GM12891 (cell line): ENCODE measurements around the gene FAHD2B. TPM values are rescaled to one million over a fixed set of nuclear protein-coding genes. Genes with fewer than 3 reads are reported as not detected.
"Not testable (repeated sequence)": the region's sequence is repeated elsewhere in the genome, so short reads cannot be mapped to it uniquely, and the experiment has no call there.

ENCODE experiments used
- DNase-seq: peaks from one replicate; pipeline ENCODE4 v3.0.0; 2011; ENCODE audit warnings: low spot score; ENCODE audit not compliant: insufficient read length
- FAIRE-seq: peaks from 2 replicates; lab custom pipeline; 2011; peaks lifted over from hg19 to GRCh38; lab: Jason Lieb, UNC
- PAX5 ChIP-seq: IDR thresholded peaks from 2 replicates; pipeline ENCODE4 v1.6.1; 2011; ENCODE audit warnings: low read length, moderate library complexity, mild to moderate bottlenecking; ENCODE audit not compliant: insufficient read depth, severe bottlenecking
- POLR2A ChIP-seq: IDR thresholded peaks from 2 replicates; pipeline ENCODE4 v1.6.1; 2011; ENCODE audit warnings: low read depth, low read length, control low read depth
- POLR2AphosphoS5 ChIP-seq: IDR thresholded peaks from 2 replicates; pipeline ENCODE4 v1.6.1; 2011; ENCODE audit warnings: low read depth, low read length, control low read depth
- POU2F2 ChIP-seq: IDR thresholded peaks from 2 replicates; pipeline ENCODE4 v1.6.1; 2011; ENCODE audit warnings: low read depth, mild to moderate bottlenecking, control low read depth, low read length, moderate library complexity
- SPI1 ChIP-seq: IDR thresholded peaks from 2 replicates; pipeline ENCODE4 v1.6.1; 2011; ENCODE audit warnings: low read depth, low read length, control low read depth
- TAF1 ChIP-seq: IDR thresholded peaks from 2 replicates; pipeline ENCODE4 v1.6.1; 2011; ENCODE audit warnings: low read depth, low read length, control low read depth
- polyA plus RNA-seq: library from polyadenylated mRNA; unstranded; fragments of >200 nt; gene quantifications from one replicate; pipeline ENCODE4 v1.2.1, GENCODE V29; 2012; ENCODE audit warnings: low read depth, missing spikeins, inconsistent platforms; ENCODE audit not compliant: missing spikeins

The FAHD2B gene, protein sequence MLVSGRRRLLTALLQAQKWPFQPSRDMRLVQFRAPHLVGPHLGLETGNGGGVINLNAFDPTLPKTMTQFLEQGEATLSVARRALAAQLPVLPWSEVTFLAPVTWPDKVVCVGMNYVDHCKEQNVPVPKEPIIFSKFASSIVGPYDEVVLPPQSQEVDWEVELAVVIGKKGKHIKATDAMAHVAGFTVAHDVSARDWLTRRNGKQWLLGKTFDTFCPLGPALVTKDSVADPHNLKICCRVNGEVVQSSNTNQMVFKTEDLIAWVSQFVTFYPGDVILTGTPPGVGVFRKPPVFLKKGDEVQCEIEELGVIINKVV
- 15.6 TPM for polyA plus RNA-seq

DNA sequence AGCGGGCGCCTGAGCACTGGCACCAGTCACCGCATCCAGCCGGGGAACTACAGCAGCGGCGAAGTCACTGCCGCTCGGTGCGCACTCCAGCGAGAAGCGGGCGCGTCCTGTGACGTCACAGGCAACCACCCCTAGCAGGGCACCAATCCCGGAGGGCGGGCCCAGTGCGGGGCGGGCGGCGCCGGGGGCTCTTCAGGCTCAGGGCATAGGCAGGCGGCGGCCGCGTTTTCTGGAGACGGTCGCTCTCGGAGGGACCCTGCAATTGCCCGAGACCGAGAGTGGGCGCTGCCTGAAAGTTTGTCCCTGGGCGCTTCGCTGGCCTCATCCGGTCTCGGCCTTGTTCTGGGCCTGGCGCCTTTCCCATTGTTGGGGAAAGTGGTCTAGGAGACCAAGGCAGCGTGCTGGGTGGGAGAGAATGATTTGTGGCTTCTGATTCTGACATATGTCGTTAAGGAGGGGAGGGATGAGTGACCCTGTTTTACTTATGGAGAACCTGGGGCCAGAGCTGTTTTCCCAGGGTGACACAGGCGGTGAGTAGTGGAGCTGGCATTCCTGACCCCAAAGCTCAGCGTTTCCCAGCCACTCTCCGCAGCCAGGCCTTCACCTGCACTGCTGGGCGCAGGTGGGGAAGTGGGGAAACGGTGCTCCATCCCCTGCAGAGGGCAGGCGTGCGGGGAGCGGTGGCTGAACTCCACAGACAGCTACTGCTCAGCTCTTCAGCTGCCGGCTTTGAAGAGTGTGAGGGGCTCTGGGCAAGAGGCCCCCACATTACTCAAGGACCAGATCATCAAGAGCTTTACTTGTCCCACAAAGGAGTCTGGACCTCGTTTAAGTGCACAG is at the start of gene FAHD2B:
TSS of gene FAHD2B (minus strand) at position 111 of the 840 bp plus-strand sequence. CDS start 3,176 bp downstream, outside the sequence.
- FAIRE-seq: peak; percentile 90
- DNase-seq: peak; percentile 28

DNA sequence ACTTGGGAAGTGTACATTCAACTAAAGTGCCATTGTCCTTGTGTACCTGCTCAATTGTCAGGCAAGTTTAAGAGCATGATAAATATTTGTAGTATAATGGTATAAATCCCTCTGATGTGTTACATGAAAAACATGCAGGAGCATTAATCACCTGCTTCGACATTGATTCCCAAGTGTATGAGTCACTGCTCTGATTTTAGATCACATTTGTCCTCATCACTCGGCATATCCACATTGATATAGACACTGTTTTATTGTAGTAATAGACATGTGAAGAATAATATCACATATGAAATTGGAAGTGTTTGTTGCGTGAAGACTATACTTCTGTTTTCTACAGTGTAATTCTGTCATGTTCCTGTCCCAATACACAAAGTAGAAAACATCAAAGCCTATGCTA is 49.3 kb upstream of the FAHD2B start:
- not testable (repeated sequence) for DNase-seq, FAIRE-seq

DNA sequence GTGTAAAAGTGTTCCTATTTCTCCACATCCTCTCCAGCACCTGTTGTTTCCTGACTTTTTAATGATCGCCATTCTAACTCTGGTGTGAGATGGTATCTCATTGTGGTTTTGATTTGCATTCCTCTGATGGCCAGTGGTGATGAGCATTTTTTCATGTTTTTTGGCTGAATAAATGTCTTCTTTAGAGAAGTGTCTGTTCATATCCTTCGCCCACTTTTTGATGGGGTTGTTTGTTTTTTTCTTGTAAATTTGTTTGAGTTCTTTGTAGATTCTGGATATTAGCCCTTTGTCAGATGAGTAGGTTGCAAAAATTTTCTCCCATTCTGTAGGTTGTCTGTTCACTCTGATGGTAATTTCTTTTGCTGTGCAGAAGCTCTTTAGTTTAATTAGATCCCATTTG is 34.4 kb upstream of the FAHD2B start:
- not testable (repeated sequence) for FAIRE-seq, DNase-seq

DNA sequence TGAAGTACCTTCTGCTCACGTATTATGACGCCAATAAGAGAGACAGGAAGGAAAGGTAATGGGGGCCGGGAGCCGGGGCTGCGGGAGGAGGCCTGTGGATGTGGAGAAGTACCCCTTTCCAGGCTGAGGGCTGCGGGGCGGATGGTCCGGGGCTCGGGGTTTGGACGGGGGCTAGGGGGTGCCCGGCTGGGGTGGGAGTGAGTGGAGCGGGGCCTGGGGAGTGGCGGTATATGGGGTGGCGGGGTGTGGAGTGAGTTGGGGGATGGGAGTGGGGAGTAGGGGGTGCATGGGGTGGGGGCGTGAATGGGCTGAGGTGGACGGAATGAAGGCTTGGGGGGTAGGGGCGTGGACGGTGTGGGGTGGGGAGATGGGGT is 19.2 kb upstream of the FAHD2B start:
- FAIRE-seq, DNase-seq: not testable (repeated sequence)

DNA sequence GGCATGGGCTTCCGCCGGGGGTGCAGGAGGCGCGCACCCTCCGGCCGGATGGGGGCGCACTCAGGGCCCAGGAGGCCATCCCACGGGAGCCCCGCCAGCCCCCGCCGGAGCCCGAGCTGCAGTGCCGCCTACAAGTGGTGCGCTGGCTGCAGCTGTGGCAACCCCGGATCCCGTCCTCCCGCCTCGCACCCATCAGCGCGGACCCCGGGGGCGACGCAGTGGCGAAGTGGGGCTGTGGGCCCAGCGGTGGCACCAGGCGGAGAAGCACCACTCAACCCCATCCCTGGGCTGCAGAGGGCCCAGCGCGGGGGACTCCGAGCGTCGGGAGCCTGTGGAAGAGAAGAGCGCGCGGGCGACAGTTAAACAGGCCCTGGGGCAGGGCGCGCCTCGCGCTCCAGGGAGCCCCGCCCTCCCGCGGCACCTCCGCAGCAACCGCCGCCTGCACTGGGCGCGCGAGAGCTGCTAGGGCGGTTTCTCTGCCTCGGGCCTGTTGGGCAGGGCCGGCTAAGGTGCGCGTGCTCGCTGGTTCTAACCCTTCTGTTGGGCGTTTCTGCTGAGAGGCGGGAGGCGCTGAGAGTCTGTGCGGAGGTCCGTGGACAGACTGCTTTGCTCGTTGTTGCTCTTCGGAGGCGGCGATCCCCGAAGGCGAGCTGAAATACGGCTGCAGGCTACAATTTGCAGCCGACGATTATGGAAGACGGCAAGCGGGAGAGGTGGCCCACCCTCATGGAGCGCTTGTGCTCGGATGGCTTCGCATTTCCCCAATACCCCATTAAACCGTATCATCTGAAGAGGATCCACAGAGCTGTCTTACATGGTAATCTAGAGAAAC is 18.6 kb upstream of the FAHD2B start, which contains the start of gene ANKRD36:
TSS of gene ANKRD36 (plus strand) at position 104 of the 832 bp plus-strand sequence. CDS start at position 691, 587 bp downstream.
- not testable (repeated sequence) for FAIRE-seq
- peak; percentile 42 for DNase-seq
- TF ChIP-seq POLR2AphosphoS5 (peak; percentile 30; the same call in 1 of the 2 replicates), POLR2A (0 out of 2 replicates have a peak, but pooled peaks have one; percentile 19)

DNA sequence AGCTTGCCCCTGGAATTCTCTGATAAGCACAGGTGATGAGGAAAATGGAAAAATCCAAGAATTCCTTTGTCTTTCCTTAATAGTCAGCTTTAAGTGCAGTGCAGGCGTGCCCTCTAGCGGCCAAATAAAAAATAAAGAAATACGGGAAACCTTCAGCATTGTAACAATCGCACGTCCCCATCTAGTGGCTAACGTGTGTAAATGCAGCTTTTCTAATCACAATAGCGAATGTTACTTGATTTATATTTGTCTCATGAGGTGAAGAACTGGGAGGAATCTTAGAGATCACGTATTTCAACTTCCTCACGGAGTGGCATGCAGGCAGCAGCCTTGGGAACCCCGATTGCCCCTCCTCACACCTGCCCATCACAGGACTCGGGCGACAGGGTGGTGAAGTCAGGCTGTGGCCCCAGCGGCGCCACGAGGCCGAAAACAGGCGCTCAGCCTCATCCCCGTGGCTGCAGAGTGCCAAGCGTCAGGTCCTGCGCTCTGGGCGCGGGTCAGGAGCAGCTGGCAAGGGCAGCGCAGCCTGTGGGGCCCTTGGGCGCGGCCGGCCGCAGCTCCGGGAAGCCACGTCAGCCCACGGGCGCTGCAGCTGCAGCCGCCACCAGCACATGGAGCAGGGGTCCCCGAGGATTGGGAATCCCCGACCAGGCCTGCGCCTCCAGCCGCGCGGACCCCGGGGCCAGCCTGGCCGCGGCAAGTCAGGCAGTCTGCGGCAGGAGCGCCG is 17.8 kb upstream of the FAHD2B start:
- not testable (repeated sequence) for DNase-seq
- FAIRE-seq: peak; percentile 78

DNA sequence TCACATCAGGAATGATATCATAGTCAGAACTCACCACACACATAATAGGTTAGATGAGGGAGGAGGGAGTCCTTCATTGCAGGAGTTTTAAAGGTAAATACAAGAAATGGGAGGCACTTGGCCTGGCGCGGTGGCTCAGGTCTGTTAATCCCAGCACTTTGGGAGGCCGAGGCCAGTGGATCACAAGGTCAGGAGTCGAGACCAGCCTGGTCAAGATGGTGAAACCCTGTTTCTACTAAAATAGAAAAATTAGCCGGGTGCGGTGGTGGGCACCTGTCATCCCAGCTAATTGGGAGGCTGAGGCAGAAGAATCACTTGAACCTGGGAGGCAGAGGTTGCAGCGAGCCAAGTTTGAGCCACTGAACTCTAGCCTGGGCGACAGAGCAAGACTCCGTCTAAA is 16.6 kb upstream of the FAHD2B start:
- DNase-seq, FAIRE-seq: not testable (repeated sequence)

DNA sequence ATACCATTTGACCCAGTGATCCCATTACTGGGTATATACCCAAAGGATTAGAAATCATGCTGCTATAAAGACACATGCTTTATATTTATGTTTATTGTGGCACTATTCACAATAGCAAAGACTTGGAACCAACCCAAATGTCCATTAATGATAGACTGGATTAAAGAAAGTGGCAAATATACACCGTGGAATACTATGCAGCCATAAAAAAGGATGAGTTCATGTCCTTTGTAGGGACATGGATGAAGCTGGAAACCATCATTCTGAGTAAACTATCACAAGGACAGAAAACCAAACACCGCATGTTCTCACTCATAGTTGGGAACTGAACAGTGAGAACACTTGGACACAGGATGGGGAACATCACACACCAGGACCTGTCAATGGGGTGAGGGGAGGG is 12.2 kb upstream of the FAHD2B start:
- not testable (repeated sequence) for DNase-seq, FAIRE-seq

DNA sequence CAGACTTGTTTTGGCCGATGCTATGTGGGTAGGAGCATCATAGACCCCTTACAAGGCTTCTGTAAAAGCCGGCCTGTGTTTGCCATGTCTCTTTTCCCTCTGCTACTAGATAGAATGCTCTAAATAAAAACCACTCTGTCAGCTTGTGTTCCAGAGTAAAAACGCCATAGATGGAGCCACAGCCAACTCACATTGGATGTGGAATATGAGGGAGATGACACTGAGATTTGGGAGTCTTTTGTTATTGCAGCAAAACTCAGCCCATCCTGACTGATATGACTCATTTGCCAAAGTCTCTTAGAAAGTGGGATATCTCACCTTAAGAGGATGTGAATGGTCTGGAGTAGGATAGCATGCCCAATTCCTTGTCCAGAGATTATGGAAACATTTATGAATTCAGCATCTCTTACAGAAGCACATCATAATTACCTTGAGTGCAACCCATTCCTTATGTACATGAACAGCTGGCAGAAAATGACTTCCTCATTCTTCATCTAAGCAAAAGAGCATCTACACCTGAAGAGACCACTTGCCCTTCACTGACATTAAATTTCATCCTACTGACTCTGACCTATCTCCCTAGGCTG is 4.2 kb upstream of the FAHD2B start:
- not testable (repeated sequence) for FAIRE-seq, DNase-seq

DNA sequence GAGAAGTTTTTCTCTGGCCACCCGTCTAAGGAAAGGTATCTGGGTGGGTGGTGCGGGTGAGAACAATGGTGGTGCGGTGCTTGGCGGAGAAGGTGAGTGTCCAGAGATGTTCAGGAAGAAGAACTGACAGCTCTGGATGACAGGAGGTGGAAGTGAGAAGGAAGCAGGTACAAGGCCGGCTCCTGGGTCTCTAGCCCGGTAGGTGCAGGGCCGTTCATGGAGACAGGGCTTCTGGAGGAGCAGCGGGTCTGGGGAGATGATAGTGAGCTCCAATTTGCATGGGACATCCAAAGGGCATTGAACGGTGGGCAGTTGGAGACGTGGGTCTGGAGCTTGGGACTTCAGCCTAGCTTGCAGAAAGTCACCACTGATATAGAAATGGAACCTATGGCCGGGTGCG is 979 bp upstream of the FAHD2B start:
- FAIRE-seq: no peak
- DNase-seq: no peak
- TF ChIP-seq POLR2A (no peak), TAF1 (no peak), POLR2AphosphoS5 (no peak), POU2F2 (no peak), SPI1 (no peak), PAX5 (no peak)

DNA sequence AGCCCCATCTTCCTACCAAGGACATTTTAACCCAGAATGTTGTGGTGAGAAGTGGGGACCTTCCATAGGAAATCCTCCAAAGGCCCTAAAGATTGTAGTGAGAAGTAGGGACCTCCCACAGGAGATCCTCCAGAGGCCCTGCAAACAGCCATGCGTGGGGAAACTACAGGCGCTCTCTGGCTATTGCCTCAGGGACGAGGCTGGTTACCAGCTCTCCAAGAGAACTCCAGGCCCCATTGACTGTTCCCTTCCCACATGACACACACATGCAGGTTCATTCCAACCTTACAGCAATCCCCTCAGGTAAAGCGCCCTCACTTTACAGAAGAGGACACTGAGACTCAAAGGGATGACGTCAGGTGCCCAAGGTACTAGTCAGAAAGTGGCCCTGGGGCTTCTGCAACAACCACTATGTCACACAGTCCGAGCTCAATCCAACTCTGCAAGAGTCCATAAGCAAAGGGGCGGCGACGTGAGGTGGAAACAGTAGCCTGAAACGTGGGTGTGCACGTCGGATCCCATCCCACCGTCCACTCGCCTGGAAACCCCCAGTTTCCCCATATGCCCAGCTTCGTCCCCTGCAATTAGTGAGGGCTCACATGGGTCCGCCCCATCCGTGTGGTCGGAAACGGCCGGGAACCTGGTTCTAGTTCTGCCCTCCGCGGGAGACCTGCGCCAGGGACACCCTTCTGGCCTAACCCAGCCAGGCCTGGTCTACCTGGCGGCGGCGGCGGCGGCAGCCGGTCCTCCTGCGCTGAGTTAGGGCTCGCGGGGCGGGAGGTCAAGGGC is 505 bp downstream of the FAHD2B start:
- not testable (repeated sequence) for FAIRE-seq, DNase-seq

DNA sequence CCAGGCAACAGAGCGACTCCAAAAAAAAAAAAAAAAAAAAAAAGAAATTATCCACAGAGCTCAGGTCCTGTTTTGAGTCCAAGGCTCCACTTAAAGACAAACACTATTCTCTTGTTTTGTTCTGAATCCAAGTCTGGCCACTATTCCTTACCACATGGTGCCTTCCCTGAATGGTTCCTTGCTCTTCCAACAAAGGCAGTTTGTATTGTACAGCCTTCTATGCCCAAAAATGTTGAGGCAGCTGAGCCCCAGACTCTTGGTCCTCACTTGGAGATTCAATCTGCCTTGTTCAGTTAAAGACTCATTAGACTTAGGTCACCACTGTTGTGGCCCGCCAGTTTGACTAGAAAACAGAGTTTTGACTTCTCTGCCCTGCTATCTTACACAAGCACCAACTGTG is 1.7 kb downstream of the FAHD2B start:
- not testable (repeated sequence) for FAIRE-seq, DNase-seq

DNA sequence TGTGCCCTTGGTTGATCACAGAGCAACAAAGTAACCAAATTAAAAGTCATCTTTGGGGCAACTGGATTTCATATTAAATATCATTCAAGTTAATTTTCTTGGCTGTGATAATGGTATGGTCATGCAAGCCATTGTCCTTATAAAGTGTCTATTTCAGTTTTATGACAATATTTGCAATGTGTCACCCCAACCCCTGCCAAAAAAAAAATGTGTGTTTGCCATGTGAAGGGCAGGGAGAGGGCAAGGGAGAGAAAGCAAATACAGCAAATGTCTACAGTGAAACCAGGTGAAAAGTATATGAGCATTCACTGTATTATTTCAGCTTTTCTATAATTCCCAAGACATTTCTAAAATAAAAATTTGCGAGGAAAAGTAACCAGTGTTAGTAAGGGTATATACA is 6.0 kb downstream of the FAHD2B start:
- DNase-seq, FAIRE-seq: not testable (repeated sequence)

DNA sequence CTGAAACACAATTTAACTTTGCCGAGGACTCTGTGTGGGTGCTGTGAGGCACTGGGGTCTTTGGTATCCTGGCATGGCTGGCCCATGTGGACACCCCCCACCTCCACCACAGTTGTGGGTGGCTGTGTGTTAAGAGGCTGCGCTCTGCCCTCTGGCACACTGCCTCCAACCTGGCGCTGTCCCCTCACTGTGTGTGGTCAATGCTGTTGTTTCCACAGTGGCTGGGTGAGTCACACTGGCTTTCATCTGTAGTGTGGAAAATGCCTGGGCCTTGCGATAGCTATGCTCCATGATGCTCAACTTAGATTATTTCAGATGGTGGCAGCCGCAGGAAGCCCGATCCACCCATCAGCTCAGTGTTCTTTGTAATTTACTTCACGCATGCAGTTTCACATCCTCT is 9.6 kb downstream of the FAHD2B start:
- not testable (repeated sequence) for FAIRE-seq, DNase-seq

DNA sequence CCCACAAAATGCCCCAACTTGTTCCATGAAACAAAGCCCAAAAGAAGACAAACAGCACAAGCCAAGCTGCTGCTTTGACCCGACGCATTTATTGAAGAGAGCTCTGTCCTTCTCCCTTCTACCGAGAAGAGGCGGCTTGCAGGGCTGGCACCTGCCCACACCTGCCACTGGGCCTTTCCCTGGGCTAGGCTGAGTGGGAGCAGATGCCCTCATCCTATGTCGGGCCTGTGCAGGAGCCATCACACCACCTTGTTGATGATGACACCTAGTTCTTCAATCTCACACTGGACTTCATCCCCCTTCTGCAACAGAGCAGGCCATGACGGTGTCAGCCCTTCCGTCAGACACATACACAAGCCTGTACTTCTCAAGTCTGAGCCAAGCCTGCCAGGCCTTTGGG is 11.2 kb downstream of the FAHD2B start:
- DNase-seq, FAIRE-seq: not testable (repeated sequence)

DNA sequence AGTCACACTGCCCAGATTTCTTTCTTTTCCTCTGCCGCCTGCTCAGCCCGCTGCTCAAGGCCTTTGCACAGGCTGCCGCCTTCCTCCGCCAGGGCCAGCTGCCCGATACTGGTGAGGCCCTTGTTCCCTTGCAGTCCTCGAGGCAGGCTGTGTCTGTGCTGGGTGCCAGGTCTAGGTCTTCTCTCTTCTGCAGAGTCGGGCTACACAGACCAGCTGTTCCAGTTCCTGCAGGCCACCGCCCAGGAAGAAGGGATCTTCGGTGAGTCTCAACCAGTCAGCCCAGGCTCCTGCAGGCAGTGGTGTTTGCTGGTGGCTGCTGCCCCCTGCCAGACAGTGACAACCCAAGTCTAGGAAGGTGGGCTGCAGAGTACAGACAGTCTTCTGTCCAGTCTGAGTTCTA is 12.5 kb downstream of the FAHD2B start:
- not testable (repeated sequence) for DNase-seq, FAIRE-seq
